Measurements from ENCODE around the gene FGFR1OP2.

- TF ChIP-seq CTCF (IDR thresholded peaks at IDR 0.05; ENCODE audit: insufficient read depth, low read depth, low read length) (no peak), EZH2 (IDR thresholded peaks at IDR 0.05; ENCODE audit: insufficient read depth, low read length) (no peak)
Measured at GRCh38 chr12:27001663-27002062, 63.4 kb downstream of the FGFR1OP2 start.

Data from astrocyte (in vitro differentiated cells and primary cell).